Testis (tissue), 3 donors: Measurements from ENCODE around the gene MMP11. TPM values are rescaled to one million over a fixed set of nuclear protein-coding genes. Genes with fewer than 3 reads are reported as not detected.

Experiments
- DNase-seq: peaks from one replicate; pipeline ENCODE4 v3.0.0-alpha.2; 2019
- H3K27ac ChIP-seq, 2 donors: fragments of 200-600 bp; sonication (generic); one replicate each; pipeline ENCODE4 v1.5.1; 2019
- H3K27me3 ChIP-seq: fragments of 200-600 bp; sonication (generic); one replicate; pipeline ENCODE4 v1.5.1; 2019
- H3K36me3 ChIP-seq: fragments of 200-600 bp; sonication (generic); one replicate; pipeline ENCODE4 v1.5.1; 2017; ENCODE audit warnings: low read depth; ENCODE audit errors: missing control alignments
- H3K4me1 ChIP-seq: fragments of 200-600 bp; sonication (generic); one replicate; pipeline ENCODE4 v1.5.1; 2019
- H3K4me3 ChIP-seq, 2 donors: fragments of 200-600 bp; sonication (generic); one replicate each; pipeline ENCODE4 v1.5.1; 2017 to 2019
- H3K9me3 ChIP-seq: fragments of 200-600 bp; sonication (generic); one replicate; pipeline ENCODE4 v1.5.1; 2017
- CTCF ChIP-seq, 3 experiments: fragments of 450-650 bp in 2 of 3; fragments of 200-600 bp in 1 of 3; sonication (generic) in 1 of 3; IDR thresholded peaks; one replicate each; pipeline ENCODE4 v1.5.1; 2016 to 2019; ENCODE audit warnings: antibody characterized with exemption in 3 of 3, mild to moderate bottlenecking in 2 of 3, moderate library complexity in 1 of 3
- POLR2A ChIP-seq: fragments of 450-650 bp; IDR thresholded peaks from one replicate; pipeline ENCODE4 v1.6.1; 2017; ENCODE audit warnings: antibody characterized with exemption, mild to moderate bottlenecking, moderate library complexity
- WGBS, 2 donors: methylation state at CpG; one replicate each; pipeline ENCODE4 v1.1.5; 2018; 5-methylcytosine and 5-hydroxymethylcytosine counted together
- intact Hi-C: fragments of 100-400 bp; cut with DNase I; formaldehyde crosslinking; loops from one replicate; pipeline ENCODE4 v1.15.1; 2023; ENCODE audit warnings: low total_unique reads
- polyA plus RNA-seq: library from polyadenylated mRNA; stranded (reverse); fragments of 350-450 nt; fragmentation: Illumina TruSeq; extraction: RNeasy Lipid Tissue Mini Kit (QIAGEN cat#74804); gene quantifications from one replicate; pipeline ENCODE4 v1.2.3, GENCODE V29; 2014; ENCODE audit warnings: low read depth, low replicate concordance; ENCODE audit not compliant: insufficient read depth
- total RNA-seq, 2 donors: library from RNA; depleted of rRNA; stranded (reverse); fragments of >200 nt; gene quantifications; one replicate each; pipeline ENCODE4 v1.2.3, GENCODE V29; 2016

Gene MMP11
- total and polyA plus RNA-seq, 3 donors from 2014 or later = 13.6 to 36.1 (median 32.4) TPM

DNA sequence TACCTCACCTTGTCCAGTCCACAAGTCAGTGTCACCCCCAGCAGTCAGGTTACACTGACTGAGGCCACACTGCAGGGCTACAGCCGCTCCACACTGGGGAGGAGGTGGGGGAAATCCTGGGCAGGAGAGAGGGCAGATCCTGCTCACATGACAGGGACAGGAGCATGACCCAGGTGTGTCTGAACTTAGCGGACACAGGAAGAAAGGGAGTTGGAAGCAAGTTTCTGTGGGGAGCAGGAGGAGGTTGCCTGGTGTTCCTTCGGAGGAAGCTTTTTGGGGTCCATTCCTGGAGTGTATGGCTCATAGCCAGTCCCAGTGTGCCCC, 5.9 kb downstream of the MMP11 start:
- TF ChIP-seq CTCF (IDR thresholded peaks at IDR 0.05) = no peak
- no peak for TF ChIP-seq POLR2A
- intact Hi-C loops = no loop called here
- 85 to 91% methylated on average over 3 of the region's 3 CpGs for WGBS, 2 donors
- Histone ChIP-seq H3K27ac (no peak overlapping the region), H3K4me1 (no peaks in the 10 kb centered on the region), H3K27me3 (no peaks in the 10 kb centered on the region), H3K4me3 (no peak overlapping the region), H3K36me3 (no peaks in the 10 kb centered on the region), H3K9me3 (no peaks in the 10 kb centered on the region)
- no peak for DNase-seq

DNA sequence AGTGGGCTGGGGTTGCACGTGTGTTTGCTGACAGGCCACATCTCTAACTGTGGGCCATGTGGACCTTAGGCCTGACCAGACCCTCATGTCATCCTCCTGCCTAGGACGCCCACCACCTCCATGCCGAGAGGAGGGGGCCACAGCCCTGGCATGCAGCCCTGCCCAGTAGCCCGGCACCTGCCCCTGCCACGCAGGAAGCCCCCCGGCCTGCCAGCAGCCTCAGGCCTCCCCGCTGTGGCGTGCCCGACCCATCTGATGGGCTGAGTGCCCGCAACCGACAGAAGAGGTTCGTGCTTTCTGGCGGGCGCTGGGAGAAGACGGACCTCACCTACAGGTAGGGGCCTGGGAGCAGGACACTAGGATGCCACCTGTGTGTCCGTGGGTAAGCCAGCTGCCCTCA, 6.4 kb downstream of the MMP11 start:
- WGBS, 2 donors = 95% methylated on average over 14 of the region's 16 CpGs; no CpG with 5 or more reads in 1 of the 2 donors
- intact Hi-C loops = no loop called here
- Histone ChIP-seq H3K36me3 (no peaks in the 10 kb centered on the region), H3K9me3 (no peaks in the 10 kb centered on the region), H3K4me1 (no peaks in the 10 kb centered on the region), H3K27ac (no peak overlapping the region), H3K4me3 (no peak overlapping the region), H3K27me3 (no peaks in the 10 kb centered on the region)
- no peak for DNase-seq
- TF ChIP-seq CTCF (IDR thresholded peaks at IDR 0.05) = no peak
- no peak for TF ChIP-seq POLR2A

DNA sequence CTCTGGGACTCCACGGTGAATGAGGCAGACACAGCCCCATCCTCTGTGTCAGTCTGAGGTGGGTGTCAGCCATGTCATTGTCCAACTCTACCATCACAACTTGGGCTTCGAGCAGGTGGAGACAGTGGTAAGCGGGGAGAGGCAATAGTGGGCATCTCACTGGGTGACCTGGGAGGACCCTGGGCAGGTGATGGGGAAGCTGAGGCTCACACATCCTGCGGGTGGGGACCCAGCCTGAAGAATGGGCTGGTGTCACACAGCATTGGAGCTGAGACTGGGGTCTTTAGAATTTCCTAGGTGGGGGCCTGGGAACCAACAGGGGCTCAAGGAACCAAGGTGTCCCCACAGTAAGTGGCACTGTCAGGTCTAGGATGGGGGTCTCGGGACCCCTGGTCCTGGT, 7.1 kb downstream of the MMP11 start:
- no peaks in the 10 kb centered on the region for H3K27me3 ChIP-seq
- 88 to 95% methylated on average over 3 to 5 of the region's 5 CpGs for whole genome bisulfite sequencing, 2 donors
- H3K27ac ChIP-seq = no peak overlapping the region
- no peaks in the 10 kb centered on the region for H3K36me3 ChIP-seq
- no peaks in the 10 kb centered on the region for H3K4me1 ChIP-seq
- H3K9me3 ChIP-seq = no peaks in the 10 kb centered on the region
- no peak overlapping the region for H3K4me3 ChIP-seq
- TF ChIP-seq POLR2A (no peak), CTCF (IDR thresholded peaks at IDR 0.05) (no peak)
- intact Hi-C loops = no loop called here
- no peak for DNase-seq

DNA sequence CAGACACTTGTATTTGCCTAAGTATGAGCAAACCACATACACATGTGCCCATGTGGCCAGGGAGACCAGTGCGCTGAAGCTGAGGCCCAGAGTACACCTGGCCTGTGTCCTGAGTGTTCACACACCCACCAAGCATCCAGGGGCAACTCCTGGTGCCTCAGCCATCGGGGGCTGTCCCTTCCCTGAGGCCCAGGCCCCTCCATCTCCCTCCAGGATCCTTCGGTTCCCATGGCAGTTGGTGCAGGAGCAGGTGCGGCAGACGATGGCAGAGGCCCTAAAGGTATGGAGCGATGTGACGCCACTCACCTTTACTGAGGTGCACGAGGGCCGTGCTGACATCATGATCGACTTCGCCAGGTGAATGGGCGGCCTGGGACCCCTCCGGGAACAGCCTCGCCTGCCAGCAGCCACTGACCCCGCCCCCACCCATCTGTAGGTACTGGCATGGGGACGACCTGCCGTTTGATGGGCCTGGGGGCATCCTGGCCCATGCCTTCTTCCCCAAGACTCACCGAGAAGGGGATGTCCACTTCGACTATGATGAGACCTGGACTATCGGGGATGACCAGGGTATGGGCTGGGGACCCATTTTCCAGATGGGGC, 7.6 kb downstream of the MMP11 start:
- WGBS, 2 donors = 92% methylated on average over 20 of the region's 20 CpGs; no CpG with 5 or more reads in 1 of the 2 donors
- H3K27me3 ChIP-seq = no peaks in the 10 kb centered on the region
- no peaks in the 10 kb centered on the region for H3K36me3 ChIP-seq
- no peak for TF ChIP-seq CTCF (IDR thresholded peaks at IDR 0.05)
- no peak for TF ChIP-seq POLR2A
- no peaks in the 10 kb centered on the region for H3K4me1 ChIP-seq
- H3K4me3 ChIP-seq = no peak overlapping the region
- no peaks in the 10 kb centered on the region for H3K9me3 ChIP-seq
- no peak for DNase-seq
- H3K27ac ChIP-seq = no peak overlapping the region
- intact Hi-C loops = no loop called here

DNA sequence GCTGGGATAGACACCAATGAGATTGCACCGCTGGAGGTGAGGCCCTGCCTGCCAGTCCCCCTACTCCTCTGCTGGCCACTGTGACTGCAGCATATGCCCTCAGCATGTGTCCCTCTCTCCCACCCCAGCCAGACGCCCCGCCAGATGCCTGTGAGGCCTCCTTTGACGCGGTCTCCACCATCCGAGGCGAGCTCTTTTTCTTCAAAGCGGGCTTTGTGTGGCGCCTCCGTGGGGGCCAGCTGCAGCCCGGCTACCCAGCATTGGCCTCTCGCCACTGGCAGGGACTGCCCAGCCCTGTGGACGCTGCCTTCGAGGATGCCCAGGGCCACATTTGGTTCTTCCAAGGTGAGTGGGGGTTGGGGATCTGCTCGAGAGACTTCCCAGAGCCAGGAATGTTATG, 8.4 kb downstream of the MMP11 start:
- Histone ChIP-seq H3K36me3 (no peaks in the 10 kb centered on the region), H3K4me3 (no peak overlapping the region), H3K27me3 (no peaks in the 10 kb centered on the region), H3K4me1 (no peaks in the 10 kb centered on the region), H3K9me3 (no peaks in the 10 kb centered on the region), H3K27ac (no peak overlapping the region)
- no peak for TF ChIP-seq POLR2A
- no peak for TF ChIP-seq CTCF (IDR thresholded peaks at IDR 0.05)
- DNase-seq = no peak
- intact Hi-C loops = no loop called here
- WGBS, 2 donors = 75 to 85% methylated on average over 14 to 15 of the region's 15 CpGs
